Measurements from ENCODE around the gene BRINP2. TPM values are rescaled to one million over a fixed set of nuclear protein-coding genes. Genes with fewer than 3 reads are reported as not detected.

Gene BRINP2
- polyA plus RNA-seq, 3 donors from 2014 or later = not detected

GRCh38 chr1:177278626-177279390, 108.0 kb downstream of the BRINP2 start:
- Mint-ChIP-seq H3K4me3 (no peak overlapping the region), H3K4me1 (no peaks in the 10 kb centered on the region), H3K27ac (no peak overlapping the region), H3K9me3 (peaks cover 2 to 20% (median 8%) of the 10 kb centered on the region in 6 donors), H3K27me3 (ENCODE audit: low read depth in 3 of 3) (no peaks in the 10 kb centered on the region), H3K36me3 (no peaks in the 10 kb centered on the region)
- no peak for DNase-seq

- H3K27me3 Mint-ChIP-seq (ENCODE audit: low read depth in 3 of 3) = no peaks in the 10 kb centered on the region
- H3K4me1 Mint-ChIP-seq = no peaks in the 10 kb centered on the region
Observed at GRCh38 chr1:177281901-177282300, 111.1 kb downstream of the BRINP2 start.

GRCh38 chr1:177282976-177283375, 112.2 kb downstream of the BRINP2 start:
- Mint-ChIP-seq H3K4me1 (no peaks in the 10 kb centered on the region), H3K36me3 (no peaks in the 10 kb centered on the region)

More at GRCh38 chr1:177281901-177282300, 111.1 kb downstream of the BRINP2 start:
- H3K36me3 Mint-ChIP-seq = no peaks in the 10 kb centered on the region
- H3K4me3 Mint-ChIP-seq = no peak overlapping the region
- DNase-seq = no peak
- H3K9me3 Mint-ChIP-seq = peaks cover 3 to 26% (median 6%) of the 10 kb centered on the region in 6 donors
- no peak overlapping the region for H3K27ac Mint-ChIP-seq

GRCh38 chr1:177283380-177283779, 112.6 kb downstream of the BRINP2 start:
- Mint-ChIP-seq H3K4me1 (no peaks in the 10 kb centered on the region), H3K4me3 (no peak overlapping the region)

More at GRCh38 chr1:177282976-177283375, 112.2 kb downstream of the BRINP2 start:
- Mint-ChIP-seq H3K9me3 (peaks cover 2 to 26% (median 6%) of the 10 kb centered on the region in 6 donors), H3K27me3 (ENCODE audit: low read depth in 3 of 3) (no peaks in the 10 kb centered on the region), H3K27ac (no peak overlapping the region), H3K4me3 (no peak overlapping the region)
- DNase-seq = no peak

GRCh38 chr1:177286396-177286795, 115.6 kb downstream of the BRINP2 start:
- no peak for DNase-seq
- Mint-ChIP-seq H3K27ac (no peak overlapping the region), H3K4me1 (no peaks in the 10 kb centered on the region), H3K9me3 (peaks cover 0 to 14% (median 3%) of the 10 kb centered on the region in 6 donors), H3K4me3 (no peak overlapping the region), H3K27me3 (ENCODE audit: low read depth in 3 of 3) (no peaks in the 10 kb centered on the region), H3K36me3 (no peaks in the 10 kb centered on the region)

More at GRCh38 chr1:177283380-177283779, 112.6 kb downstream of the BRINP2 start:
- peaks cover 2 to 26% (median 6%) of the 10 kb centered on the region in 6 donors for H3K9me3 Mint-ChIP-seq
- no peak overlapping the region for H3K27ac Mint-ChIP-seq
- no peaks in the 10 kb centered on the region for H3K27me3 Mint-ChIP-seq (ENCODE audit: low read depth in 3 of 3)
- no peak for DNase-seq
- no peaks in the 10 kb centered on the region for H3K36me3 Mint-ChIP-seq

- H3K27ac Mint-ChIP-seq = no peak overlapping the region
- H3K4me1 Mint-ChIP-seq = no peaks in the 10 kb centered on the region
- H3K36me3 Mint-ChIP-seq = no peaks in the 10 kb centered on the region
- no peaks in the 10 kb centered on the region for H3K27me3 Mint-ChIP-seq (ENCODE audit: low read depth in 3 of 3)
- no peak overlapping the region for H3K4me3 Mint-ChIP-seq
- DNase-seq = no peak
- peaks cover 0 to 12% (median 3%) of the 10 kb centered on the region in 6 donors for H3K9me3 Mint-ChIP-seq
Observed at GRCh38 chr1:177287270-177287669, 116.5 kb downstream of the BRINP2 start.

- Mint-ChIP-seq H3K27me3 (ENCODE audit: low read depth in 3 of 3) (no peaks in the 10 kb centered on the region), H3K9me3 (peaks cover 0 to 7% (median 3%) of the 10 kb centered on the region in 6 donors), H3K4me3 (no peak overlapping the region), H3K4me1 (no peaks in the 10 kb centered on the region), H3K36me3 (no peaks in the 10 kb centered on the region), H3K27ac (no peak overlapping the region)
- DNase-seq = no peak
Observed at GRCh38 chr1:177287994-177288393, 117.2 kb downstream of the BRINP2 start.

GRCh38 chr1:177289532-177289931, 118.8 kb downstream of the BRINP2 start:
- no peak for DNase-seq
- H3K4me1 Mint-ChIP-seq = no peaks in the 10 kb centered on the region
- no peaks in the 10 kb centered on the region for H3K36me3 Mint-ChIP-seq

GRCh38 chr1:177300431-177300830, 129.7 kb downstream of the BRINP2 start:
- peaks cover 2 to 15% (median 4%) of the 10 kb centered on the region in 6 donors for H3K9me3 Mint-ChIP-seq
- H3K4me1 Mint-ChIP-seq = no peaks in the 10 kb centered on the region
- no peak overlapping the region for H3K4me3 Mint-ChIP-seq
- no peaks in the 10 kb centered on the region for H3K36me3 Mint-ChIP-seq
- H3K27me3 Mint-ChIP-seq (ENCODE audit: low read depth in 3 of 3) = peaks cover 0 to 2% (median 2%) of the 10 kb centered on the region in 3 donors
- H3K27ac Mint-ChIP-seq = no peak overlapping the region
- DNase-seq = no peak

More at GRCh38 chr1:177289532-177289931, 118.8 kb downstream of the BRINP2 start:
- peaks cover under 1 to 4% (median 2%) of the 10 kb centered on the region in 6 donors for H3K9me3 Mint-ChIP-seq
- H3K4me3 Mint-ChIP-seq = no peak overlapping the region
- H3K27me3 Mint-ChIP-seq (ENCODE audit: low read depth in 3 of 3) = no peaks in the 10 kb centered on the region
- H3K27ac Mint-ChIP-seq = no peak overlapping the region

- H3K4me1 Mint-ChIP-seq = no peaks in the 10 kb centered on the region
- H3K4me3 Mint-ChIP-seq = no peak overlapping the region
- H3K27me3 Mint-ChIP-seq (ENCODE audit: low read depth in 3 of 3) = peaks cover 0 to 2% (median 0%) of the 10 kb centered on the region in 3 donors
Observed at GRCh38 chr1:177301425-177302124, 130.8 kb downstream of the BRINP2 start.

GRCh38 chr1:177302357-177303044, 131.7 kb downstream of the BRINP2 start:
- no peak overlapping the region for H3K4me3 Mint-ChIP-seq
- DNase-seq = no peak
- H3K4me1 Mint-ChIP-seq = no peaks in the 10 kb centered on the region
- peaks cover 2 to 18% (median 5%) of the 10 kb centered on the region in 6 donors for H3K9me3 Mint-ChIP-seq
- H3K27ac Mint-ChIP-seq = no peak overlapping the region
- H3K36me3 Mint-ChIP-seq = no peaks in the 10 kb centered on the region
- peaks cover 0 to 2% (median 0%) of the 10 kb centered on the region in 3 donors for H3K27me3 Mint-ChIP-seq (ENCODE audit: low read depth in 3 of 3)

More at GRCh38 chr1:177301425-177302124, 130.8 kb downstream of the BRINP2 start:
- Mint-ChIP-seq H3K27ac (no peak overlapping the region), H3K36me3 (no peaks in the 10 kb centered on the region), H3K9me3 (peaks cover 2 to 17% (median 6%) of the 10 kb centered on the region in 6 donors)
- no peak for DNase-seq

GRCh38 chr1:177305040-177306018, 134.6 kb downstream of the BRINP2 start:
- Mint-ChIP-seq H3K4me1 (no peaks in the 10 kb centered on the region), H3K36me3 (no peaks in the 10 kb centered on the region), H3K27ac (no peak overlapping the region), H3K4me3 (no peak overlapping the region), H3K9me3 (peaks cover 0 to 18% (median 6%) of the 10 kb centered on the region in 6 donors), H3K27me3 (ENCODE audit: low read depth in 3 of 3) (no peaks in the 10 kb centered on the region)
- no peak for DNase-seq

- no peaks in the 10 kb centered on the region for H3K27me3 Mint-ChIP-seq (ENCODE audit: low read depth in 3 of 3)
- H3K4me3 Mint-ChIP-seq = no peak overlapping the region
- no peaks in the 10 kb centered on the region for H3K36me3 Mint-ChIP-seq
- H3K27ac Mint-ChIP-seq = no peak overlapping the region
- no peak for DNase-seq
- no peaks in the 10 kb centered on the region for H3K4me1 Mint-ChIP-seq
- H3K9me3 Mint-ChIP-seq = peaks cover 2 to 22% (median 6%) of the 10 kb centered on the region in 6 donors
Observed at GRCh38 chr1:177306019-177306415, 135.3 kb downstream of the BRINP2 start.
